ENCODE measurements around the gene NUB1.
"Not testable (repeated sequence)": the region's sequence is repeated elsewhere in the genome, so short reads cannot be mapped to it uniquely, and the experiment has no call there.

DNA sequence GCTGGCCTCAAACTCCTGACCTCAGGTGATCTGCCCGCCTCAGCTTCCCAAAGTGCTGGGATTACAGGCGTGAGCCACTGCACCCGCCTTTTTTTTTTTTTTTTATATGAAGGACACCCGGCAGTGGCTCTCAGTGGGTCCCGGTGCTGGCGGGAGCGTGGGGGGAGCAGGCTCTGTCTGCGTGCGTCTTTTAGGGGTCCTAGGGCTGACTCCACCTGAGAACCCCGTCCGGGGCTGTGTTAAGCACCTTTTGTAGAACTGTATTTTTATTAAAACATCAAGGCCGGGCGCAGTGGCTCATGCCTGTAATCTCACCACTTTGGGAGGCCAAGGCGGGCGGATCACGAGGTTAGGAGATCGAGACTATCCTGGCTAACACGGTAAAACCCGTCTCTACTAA is 37.4 kb upstream of the NUB1 start:
- TF ChIP-seq, protein P1, sequence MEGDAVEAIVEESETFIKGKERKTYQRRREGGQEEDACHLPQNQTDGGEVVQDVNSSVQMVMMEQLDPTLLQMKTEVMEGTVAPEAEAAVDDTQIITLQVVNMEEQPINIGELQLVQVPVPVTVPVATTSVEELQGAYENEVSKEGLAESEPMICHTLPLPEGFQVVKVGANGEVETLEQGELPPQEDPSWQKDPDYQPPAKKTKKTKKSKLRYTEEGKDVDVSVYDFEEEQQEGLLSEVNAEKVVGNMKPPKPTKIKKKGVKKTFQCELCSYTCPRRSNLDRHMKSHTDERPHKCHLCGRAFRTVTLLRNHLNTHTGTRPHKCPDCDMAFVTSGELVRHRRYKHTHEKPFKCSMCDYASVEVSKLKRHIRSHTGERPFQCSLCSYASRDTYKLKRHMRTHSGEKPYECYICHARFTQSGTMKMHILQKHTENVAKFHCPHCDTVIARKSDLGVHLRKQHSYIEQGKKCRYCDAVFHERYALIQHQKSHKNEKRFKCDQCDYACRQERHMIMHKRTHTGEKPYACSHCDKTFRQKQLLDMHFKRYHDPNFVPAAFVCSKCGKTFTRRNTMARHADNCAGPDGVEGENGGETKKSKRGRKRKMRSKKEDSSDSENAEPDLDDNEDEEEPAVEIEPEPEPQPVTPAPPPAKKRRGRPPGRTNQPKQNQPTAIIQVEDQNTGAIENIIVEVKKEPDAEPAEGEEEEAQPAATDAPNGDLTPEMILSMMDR (IDR thresholded peaks at IDR 0.05) = not testable (repeated sequence)
- TF ChIP-seq POLR2A (IDR thresholded peaks at IDR 0.05) = not testable (repeated sequence)
